SJCRH30 (cell line): ENCODE measurements around the gene MGAT4A. TPM values are rescaled to one million over a fixed set of nuclear protein-coding genes. Genes with fewer than 3 reads are reported as not detected.
"Not testable (repeated sequence)": the region's sequence is repeated elsewhere in the genome, so short reads cannot be mapped to it uniquely, and the experiment has no call there.

ENCODE experiments used
- DNase-seq, 2 experiments: peaks; one replicate each; pipeline ENCODE4 v3.0.0-alpha.2; 2015 to 2020
- H3K27ac ChIP-seq: fragments of 250-450 bp; sonication (Bioruptor Pico); 2 replicates; pipeline ENCODE4 v1.5.1; 2020; ENCODE audit warnings: mild to moderate bottlenecking, moderate library complexity
- H3K27me3 ChIP-seq: fragments of 250-450 bp; sonication (Bioruptor Pico); 2 replicates; pipeline ENCODE4 v1.5.1; 2020; ENCODE audit warnings: mild to moderate bottlenecking, moderate library complexity
- H3K36me3 ChIP-seq: fragments of 250-450 bp; sonication (Bioruptor Pico); 2 replicates; pipeline ENCODE4 v1.5.1; 2020; ENCODE audit warnings: mild to moderate bottlenecking, moderate library complexity
- H3K4me1 ChIP-seq: fragments of 250-450 bp; sonication (Bioruptor Pico); 2 replicates; pipeline ENCODE4 v1.5.1; 2020; ENCODE audit warnings: mild to moderate bottlenecking, moderate library complexity
- H3K4me3 ChIP-seq: fragments of 250-450 bp; sonication (Bioruptor Pico); 2 replicates; pipeline ENCODE4 v1.5.1; 2020; ENCODE audit warnings: mild to moderate bottlenecking, moderate library complexity
- H3K9me3 ChIP-seq: fragments of 250-450 bp; sonication (Bioruptor Pico); replicated peaks from 2 replicates; pipeline ENCODE4 v1.5.1; 2020; ENCODE audit warnings: mild to moderate bottlenecking, moderate library complexity
- total RNA-seq: library from RNA; depleted of rRNA; stranded (reverse); fragments of >200 nt; shearing (Covaris generic); gene quantifications from 2 replicates; pipeline ENCODE4 v1.2.3, GENCODE V29; 2014

The MGAT4A gene
- total RNA-seq, 1 experiment from 2014 or later, result 0.08 TPM

DNA sequence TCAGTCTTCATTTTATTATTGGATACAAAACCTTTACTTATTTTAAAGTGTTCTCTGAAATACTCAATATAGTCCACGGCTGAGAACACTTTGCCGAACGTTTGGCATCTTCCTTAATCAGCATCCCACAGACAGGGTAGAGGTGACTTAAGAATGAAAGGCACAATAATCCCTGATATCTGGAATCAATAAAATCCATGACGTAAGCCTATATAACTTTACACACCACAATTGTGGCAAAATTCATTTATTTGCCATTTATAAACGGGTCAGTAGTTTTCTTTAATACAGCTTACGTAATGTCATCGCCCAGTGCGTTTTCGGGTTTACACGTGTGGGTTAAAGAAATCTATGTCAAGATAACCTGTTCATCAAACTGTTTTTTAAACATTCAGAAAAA, 1.3 kb downstream of the MGAT4A start:
- DNase-seq, result no peak
- Histone ChIP-seq H3K4me3 (no peak overlapping the region), H3K4me1 (no peaks in the 10 kb centered on the region), H3K27me3 (0 out of 2 replicates have a peak, but pooled peaks cover 7% of the 10 kb centered on the region), H3K27ac (no peak overlapping the region), H3K36me3 (no peaks in the 10 kb centered on the region), H3K9me3 (no peaks in the 10 kb centered on the region)

DNA sequence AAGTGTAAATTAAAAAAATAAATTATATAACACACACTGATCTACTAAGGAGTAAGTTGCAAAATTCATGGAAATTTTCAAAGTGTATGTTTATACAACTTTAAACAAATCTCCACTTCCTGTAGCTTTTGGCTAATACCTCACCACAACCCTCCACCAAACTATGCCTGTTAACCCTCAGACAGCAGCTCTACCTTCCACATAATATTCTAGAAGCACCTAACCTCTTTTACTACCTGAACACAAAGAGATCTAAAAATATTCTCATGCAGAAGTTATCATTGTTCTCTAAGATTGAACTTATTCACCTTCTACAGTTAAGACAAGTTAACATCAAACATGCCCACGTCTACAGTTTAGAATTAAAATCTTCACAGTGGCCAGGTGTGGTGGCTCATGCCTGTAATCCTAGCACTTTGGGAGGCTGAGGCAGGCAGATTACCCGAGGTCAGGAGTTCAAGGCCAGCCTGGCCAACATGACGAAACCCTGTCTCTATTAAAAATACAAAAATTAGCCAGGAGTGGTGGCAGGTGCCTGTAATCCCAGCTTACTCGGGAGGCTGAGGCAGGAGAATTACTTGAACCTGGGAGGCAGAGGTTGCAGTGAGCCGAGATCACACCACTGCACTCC, 2.7 kb downstream of the MGAT4A start:
- not testable (repeated sequence) for H3K4me1 ChIP-seq, H3K36me3 ChIP-seq, DNase-seq, H3K27ac ChIP-seq, H3K4me3 ChIP-seq, H3K27me3 ChIP-seq, H3K9me3 ChIP-seq

DNA sequence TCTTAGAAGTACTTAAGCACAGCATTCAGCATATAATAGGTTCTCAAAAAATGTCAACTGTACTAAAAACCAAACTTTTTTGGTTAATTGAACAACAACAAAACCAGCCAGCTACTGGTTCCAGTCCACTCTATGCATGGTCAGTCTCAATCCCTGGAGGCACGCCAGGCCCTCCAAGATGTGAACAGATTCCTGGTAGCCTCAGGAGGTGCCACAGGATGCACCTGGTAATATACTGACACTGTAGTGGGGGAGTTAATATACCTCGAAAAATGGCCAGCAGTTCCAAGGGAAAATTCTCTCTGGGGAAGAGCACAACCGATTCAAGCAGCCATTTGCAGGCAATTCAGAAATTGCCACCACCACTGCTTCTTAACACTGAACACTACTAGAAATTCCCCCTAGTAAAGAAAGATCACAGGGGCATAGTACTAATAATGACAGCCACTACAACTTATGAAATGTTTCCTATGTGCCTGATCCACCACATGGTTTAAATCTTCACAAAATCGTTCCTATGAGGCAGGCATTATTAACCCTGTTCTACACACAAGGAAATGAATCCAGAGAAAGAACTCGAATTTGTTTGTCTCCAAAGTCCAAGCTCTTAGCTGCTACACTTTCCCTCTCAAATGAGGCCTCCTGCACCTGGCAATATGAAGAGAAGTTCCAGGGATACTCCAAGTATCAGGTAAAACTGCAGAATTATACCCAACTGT, 3.4 kb downstream of the MGAT4A start:
- no peaks in the 10 kb centered on the region for H3K4me1 ChIP-seq
- H3K27me3 ChIP-seq, result 0 out of 2 replicates have a peak, but pooled peaks cover 7% of the 10 kb centered on the region
- H3K27ac ChIP-seq, result no peak overlapping the region
- H3K36me3 ChIP-seq, result no peaks in the 10 kb centered on the region
- H3K4me3 ChIP-seq, result no peak overlapping the region
- H3K9me3 ChIP-seq, result no peaks in the 10 kb centered on the region
- no peak for DNase-seq

DNA sequence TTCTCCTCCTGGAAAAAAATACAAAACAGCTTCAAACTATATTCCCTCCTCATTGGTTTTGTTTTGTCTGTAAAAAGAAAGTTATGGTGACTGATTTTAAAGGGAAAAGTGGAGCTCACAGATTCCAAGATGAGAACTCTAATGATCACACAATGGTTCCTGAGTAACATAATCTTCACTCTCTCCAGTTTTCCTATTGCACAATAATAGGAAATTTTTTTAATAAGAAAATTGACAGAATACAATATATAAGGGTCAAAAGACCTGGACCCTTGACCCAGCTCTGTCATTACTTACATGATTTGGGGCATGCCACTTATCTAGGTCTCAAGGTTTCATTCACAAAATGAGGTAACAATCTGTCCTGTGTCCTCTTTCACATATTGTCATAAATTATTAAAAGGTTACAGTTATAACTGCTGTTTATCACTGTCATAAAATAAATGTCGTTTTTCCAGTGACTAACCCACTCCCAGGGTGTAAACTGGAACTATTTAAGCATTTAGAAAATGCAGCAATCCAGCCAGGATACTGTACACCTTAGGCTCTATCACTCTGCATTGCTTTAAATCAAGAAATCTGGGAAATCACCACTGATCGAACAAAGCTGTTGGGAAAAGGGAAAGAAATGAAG, 4.1 kb downstream of the MGAT4A start:
- no peak for DNase-seq

DNA sequence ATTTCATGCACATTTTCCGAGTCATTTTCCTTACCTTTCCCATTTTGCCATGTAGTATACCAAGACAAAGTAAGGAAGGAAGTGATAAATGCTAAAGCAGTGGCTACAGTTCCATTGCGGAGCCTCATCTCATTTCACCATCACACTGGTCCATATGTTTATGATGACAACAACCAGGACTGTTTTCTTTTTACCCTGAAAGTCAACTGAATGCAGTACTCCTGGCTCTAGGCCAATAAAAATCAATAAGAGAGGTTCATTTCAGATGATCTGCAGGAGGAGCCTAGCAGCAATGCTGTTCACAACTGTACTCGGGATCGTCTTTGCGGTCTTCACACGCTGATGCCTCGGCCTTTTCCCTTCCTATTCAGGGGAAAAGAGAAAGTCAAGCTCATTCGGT, 4.7 kb downstream of the MGAT4A start:
- Histone ChIP-seq H3K4me3 (no peak overlapping the region), H3K27ac (no peak overlapping the region), H3K4me1 (no peaks in the 10 kb centered on the region), H3K36me3 (no peaks in the 10 kb centered on the region), H3K27me3 (0 out of 2 replicates have a peak, but pooled peaks cover 7% of the 10 kb centered on the region), H3K9me3 (no peaks in the 10 kb centered on the region)
- DNase-seq, result no peak

More for the DNA sequence above, 4.1 kb downstream of the MGAT4A start:
- Histone ChIP-seq H3K27ac (no peak overlapping the region), H3K4me3 (no peak overlapping the region), H3K4me1 (no peaks in the 10 kb centered on the region), H3K27me3 (0 out of 2 replicates have a peak, but pooled peaks cover 7% of the 10 kb centered on the region), H3K9me3 (no peaks in the 10 kb centered on the region), H3K36me3 (no peaks in the 10 kb centered on the region)

DNA sequence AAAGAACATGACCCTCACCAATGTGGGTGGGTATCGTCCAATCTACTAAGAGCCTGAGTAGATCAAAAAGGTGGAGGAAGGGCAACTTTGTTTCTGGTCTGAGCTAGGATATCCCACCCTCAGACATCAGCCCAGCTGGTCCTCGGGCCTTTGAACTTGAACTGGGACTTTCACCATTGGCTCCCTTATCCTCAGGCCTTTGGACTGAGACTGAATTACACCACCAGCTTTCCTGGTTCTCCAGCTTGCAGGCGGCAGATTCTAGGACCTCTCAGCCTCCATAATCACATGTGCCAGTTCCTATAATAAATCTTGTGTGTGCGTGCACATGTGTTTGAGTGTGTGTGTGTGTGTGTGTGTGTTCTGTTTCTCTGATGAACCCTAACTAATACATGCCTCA, 10.6 kb downstream of the MGAT4A start:
- no peak for DNase-seq
- Histone ChIP-seq H3K27me3 (no peaks in the 10 kb centered on the region), H3K27ac (no peak overlapping the region), H3K4me3 (no peak overlapping the region), H3K4me1 (no peaks in the 10 kb centered on the region), H3K9me3 (no peaks in the 10 kb centered on the region), H3K36me3 (no peaks in the 10 kb centered on the region)

DNA sequence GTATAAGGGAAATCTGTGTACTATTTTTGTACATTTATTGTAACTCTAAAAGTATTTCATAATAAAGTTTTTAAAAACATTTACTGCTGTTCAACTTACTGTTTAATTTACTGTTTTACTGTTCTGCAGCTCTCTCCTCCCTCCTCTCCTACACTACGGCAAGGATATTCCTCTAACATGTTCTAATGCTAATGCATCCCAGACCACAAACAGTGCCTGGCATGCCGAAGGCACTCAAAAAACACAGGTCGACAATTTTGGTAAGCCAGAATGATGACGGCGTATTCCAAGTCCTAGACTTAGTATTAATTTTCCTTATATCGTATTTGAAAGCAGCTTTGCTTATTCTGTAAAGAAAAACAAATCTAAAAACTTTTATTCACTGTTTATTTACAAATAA, 13.3 kb downstream of the MGAT4A start:
- Histone ChIP-seq H3K27me3 (no peaks in the 10 kb centered on the region), H3K4me3 (no peak overlapping the region), H3K4me1 (no peaks in the 10 kb centered on the region), H3K9me3 (no peaks in the 10 kb centered on the region), H3K27ac (no peak overlapping the region), H3K36me3 (no peaks in the 10 kb centered on the region)
- DNase-seq, result no peak

DNA sequence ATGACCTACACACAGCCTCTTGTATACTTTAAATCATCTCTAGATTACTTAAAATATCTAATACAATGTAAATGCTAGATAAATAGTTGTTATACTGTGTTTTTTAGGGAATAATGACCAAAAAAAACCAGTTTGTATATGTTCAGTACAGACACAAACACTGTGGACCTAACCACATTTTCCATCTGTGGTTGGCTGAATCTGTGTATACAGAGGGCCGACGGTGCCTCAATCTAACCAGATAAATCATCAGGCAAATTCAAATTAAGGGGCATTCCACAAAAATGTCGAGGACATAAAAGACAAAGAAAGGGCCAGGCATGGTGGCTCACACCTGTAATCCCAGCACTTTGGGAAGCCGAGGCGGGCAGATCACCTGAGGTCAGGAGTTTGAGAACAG, 14.1 kb downstream of the MGAT4A start:
- Histone ChIP-seq H3K9me3 (no peaks in the 10 kb centered on the region), H3K27ac (no peak overlapping the region), H3K4me3 (no peak overlapping the region), H3K27me3 (no peaks in the 10 kb centered on the region), H3K4me1 (no peaks in the 10 kb centered on the region), H3K36me3 (no peaks in the 10 kb centered on the region)
- DNase-seq, result no peak

DNA sequence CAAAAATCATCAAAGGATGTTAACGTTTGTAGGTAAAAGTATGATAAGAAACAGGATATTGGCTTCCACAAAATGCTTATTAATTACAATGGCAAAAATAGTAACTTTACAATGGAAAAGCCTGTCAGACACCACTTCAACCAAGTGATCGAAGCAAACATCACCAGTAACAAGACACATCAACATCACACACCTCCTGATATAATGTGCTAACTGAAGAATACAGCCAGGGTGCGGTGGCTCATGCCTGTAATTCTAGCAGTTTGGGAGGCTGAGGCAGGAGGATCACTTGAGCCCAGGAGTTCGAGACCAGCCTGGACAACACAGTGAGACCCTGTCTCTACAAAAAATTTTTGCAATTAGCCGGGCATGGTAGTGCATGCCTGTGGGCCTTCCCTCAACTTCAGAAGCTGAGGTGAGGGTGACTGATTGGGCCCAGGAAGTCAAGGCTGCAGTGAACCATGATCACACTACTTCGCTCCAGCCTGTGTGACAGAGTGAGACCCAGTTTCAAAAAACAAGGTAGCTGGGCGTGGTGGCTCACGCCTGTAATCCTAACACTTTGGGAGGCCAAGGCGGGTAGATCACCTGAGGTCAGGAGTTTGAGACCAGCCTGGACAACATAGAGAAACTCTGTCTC, 15.0 kb downstream of the MGAT4A start:
- Histone ChIP-seq H3K9me3 (no peaks in the 10 kb centered on the region), H3K27ac (no peak overlapping the region), H3K4me3 (no peak overlapping the region), H3K27me3 (no peaks in the 10 kb centered on the region), H3K36me3 (no peaks in the 10 kb centered on the region), H3K4me1 (no peaks in the 10 kb centered on the region)
- DNase-seq, result no peak

DNA sequence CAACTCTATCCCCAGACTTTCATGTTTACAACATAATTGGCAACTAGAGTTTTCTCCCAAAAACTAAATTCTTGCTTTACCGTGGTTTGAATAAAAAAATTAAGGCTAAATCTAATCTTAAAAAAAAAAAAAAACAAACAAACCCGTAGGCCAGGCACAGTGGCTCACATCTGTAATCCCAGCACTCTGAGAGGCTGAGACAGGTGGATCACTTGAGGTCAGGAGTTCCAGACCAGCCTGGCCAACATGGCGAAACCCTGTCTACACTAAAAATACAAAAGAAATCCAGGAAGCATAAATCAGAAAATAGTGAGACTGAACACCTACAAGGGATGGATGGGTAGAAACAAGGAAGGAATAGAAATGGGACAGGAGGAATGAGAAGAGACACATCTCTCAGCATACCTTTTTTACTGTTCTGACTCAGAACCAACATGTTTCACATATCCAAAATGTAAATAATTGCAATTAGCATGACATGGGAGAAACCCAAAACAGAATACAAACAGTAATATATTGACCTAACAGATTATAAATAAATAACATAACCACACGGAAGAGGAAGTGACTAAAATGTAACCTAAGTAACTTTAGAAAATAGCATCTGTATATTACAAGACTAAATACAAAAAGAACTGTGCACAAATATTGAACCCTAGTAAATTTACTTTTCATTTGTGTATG, 17.5 kb downstream of the MGAT4A start:
- H3K27ac ChIP-seq, result no peak overlapping the region
- H3K4me1 ChIP-seq, result no peaks in the 10 kb centered on the region
- H3K9me3 ChIP-seq, result no peaks in the 10 kb centered on the region
- no peak for DNase-seq
- H3K4me3 ChIP-seq, result no peak overlapping the region
- no peaks in the 10 kb centered on the region for H3K36me3 ChIP-seq
- no peaks in the 10 kb centered on the region for H3K27me3 ChIP-seq

DNA sequence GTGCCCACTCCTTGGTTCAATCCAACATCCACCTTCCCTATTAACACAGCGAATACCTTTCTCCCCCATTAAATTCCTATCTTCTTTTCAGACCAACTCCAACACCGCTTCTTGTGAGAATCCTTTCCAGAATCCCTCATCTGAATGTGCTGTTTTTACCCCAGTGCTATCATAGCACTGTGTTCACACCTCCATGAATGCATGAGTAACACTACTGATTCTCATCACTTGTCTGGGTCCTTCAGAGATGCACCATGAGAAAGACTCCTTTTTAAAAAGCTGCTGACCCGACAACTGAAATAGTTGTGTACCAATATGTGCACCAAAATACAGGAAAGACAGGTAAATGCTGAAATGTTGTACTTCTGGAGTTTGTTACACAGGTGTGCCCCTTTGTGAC, 18.8 kb downstream of the MGAT4A start:
- DNase-seq, result no peak
- Histone ChIP-seq H3K4me1 (no peaks in the 10 kb centered on the region), H3K27ac (no peak overlapping the region), H3K4me3 (no peak overlapping the region), H3K27me3 (no peaks in the 10 kb centered on the region), H3K9me3 (no peaks in the 10 kb centered on the region), H3K36me3 (no peaks in the 10 kb centered on the region)

DNA sequence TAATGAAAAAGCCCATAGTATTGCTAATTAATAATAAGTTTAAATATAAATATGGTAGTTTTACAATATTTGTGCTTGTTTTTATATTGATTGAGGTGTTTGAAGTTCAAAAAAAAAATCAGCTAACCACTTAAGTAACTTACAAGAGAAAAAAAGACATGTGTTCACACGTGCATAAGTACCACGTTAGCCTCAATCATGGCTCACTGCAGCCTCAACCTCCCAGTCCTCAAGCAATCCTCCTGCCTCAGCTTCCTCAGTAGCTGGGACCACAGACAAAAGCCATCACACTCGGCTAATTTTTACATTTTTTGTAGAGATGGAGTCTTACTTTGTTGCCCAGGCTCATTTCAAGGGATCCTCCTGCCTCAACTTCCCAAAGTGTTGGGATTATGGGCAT, 19.4 kb downstream of the MGAT4A start:
- no peak for DNase-seq
- Histone ChIP-seq H3K27ac (no peak overlapping the region), H3K27me3 (no peaks in the 10 kb centered on the region), H3K36me3 (no peaks in the 10 kb centered on the region), H3K4me1 (no peaks in the 10 kb centered on the region), H3K9me3 (no peaks in the 10 kb centered on the region), H3K4me3 (no peak overlapping the region)

DNA sequence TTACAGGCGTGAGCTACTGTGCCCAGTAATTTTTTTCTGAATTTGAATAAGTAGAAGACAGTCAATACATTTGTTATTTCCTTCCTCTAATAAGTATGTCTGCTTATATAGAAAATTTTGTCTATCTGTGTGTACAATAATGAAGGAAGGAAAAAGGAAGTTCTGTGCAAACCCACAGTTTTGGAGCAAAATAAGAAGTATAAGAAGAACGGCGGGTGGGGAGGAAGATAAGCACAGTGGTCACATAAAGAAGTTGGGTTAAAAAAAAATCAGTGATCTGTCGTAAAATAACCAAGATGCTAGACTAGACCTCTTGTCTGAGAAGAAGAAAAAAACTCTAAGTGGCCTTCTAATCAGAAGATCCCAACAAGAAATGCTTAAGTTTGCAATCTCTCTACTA, 20.2 kb downstream of the MGAT4A start:
- no peaks in the 10 kb centered on the region for H3K36me3 ChIP-seq
- no peak overlapping the region for H3K27ac ChIP-seq
- no peaks in the 10 kb centered on the region for H3K4me1 ChIP-seq
- no peaks in the 10 kb centered on the region for H3K27me3 ChIP-seq
- DNase-seq, result no peak
- H3K4me3 ChIP-seq, result no peak overlapping the region
- no peaks in the 10 kb centered on the region for H3K9me3 ChIP-seq

DNA sequence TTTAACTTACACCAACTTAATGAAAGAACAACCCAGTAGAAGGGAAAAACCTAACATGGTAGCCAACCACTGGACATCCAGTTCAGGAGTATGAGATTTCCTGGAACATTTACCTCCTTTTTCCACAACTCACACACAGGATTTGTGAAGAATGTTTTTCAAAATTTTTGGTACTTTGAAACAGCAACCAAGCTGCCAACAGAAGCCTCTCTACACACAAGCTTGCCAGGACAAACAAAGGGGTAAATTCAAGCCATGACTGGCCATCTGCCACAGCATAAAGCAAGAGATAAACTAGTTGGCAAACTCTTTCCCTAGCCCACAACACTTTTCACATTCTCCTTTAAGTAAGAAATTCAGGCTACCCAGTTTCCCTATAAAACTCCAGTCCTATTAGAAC, 21.4 kb downstream of the MGAT4A start:
- H3K27ac ChIP-seq, result no peak overlapping the region
- H3K4me3 ChIP-seq, result no peak overlapping the region
- no peak for DNase-seq

More for the DNA sequence above, 21.4 kb downstream of the MGAT4A start:
- Histone ChIP-seq H3K36me3 (no peaks in the 10 kb centered on the region), H3K9me3 (no peaks in the 10 kb centered on the region), H3K27me3 (no peaks in the 10 kb centered on the region), H3K4me1 (no peaks in the 10 kb centered on the region)
